A172 (cell line): ENCODE results near the gene SIK3. TPM values are rescaled to one million over a fixed set of nuclear protein-coding genes. Genes with fewer than 3 reads are reported as not detected.
A peak's percentile ranks its signal among the peaks of the same experiment; 100 is the strongest.
"Not testable (repeated sequence)": the region's sequence is repeated elsewhere in the genome, so short reads cannot be mapped to it uniquely, and the experiment has no call there.

Source experiments
- DNase-seq: peaks from one replicate; pipeline ENCODE4 v3.0.0-alpha.2; 2015; ENCODE audit warnings: low spot score
- total RNA-seq: library from RNA; depleted of rRNA; stranded (reverse); fragments of >200 nt; shearing (Covaris generic); gene quantifications from 2 replicates; pipeline ENCODE4 v1.2.3, GENCODE V29; 2014

Gene SIK3
- total RNA-seq, 1 experiment from 2014 or later: 6.9 TPM

GRCh38 chr11:117045956-117046355, 52.3 kb downstream of the SIK3 start:
- DNase-seq: no peak

GRCh38 chr11:117045196-117045595, 53.0 kb downstream of the SIK3 start:
- no peak for DNase-seq

DNA sequence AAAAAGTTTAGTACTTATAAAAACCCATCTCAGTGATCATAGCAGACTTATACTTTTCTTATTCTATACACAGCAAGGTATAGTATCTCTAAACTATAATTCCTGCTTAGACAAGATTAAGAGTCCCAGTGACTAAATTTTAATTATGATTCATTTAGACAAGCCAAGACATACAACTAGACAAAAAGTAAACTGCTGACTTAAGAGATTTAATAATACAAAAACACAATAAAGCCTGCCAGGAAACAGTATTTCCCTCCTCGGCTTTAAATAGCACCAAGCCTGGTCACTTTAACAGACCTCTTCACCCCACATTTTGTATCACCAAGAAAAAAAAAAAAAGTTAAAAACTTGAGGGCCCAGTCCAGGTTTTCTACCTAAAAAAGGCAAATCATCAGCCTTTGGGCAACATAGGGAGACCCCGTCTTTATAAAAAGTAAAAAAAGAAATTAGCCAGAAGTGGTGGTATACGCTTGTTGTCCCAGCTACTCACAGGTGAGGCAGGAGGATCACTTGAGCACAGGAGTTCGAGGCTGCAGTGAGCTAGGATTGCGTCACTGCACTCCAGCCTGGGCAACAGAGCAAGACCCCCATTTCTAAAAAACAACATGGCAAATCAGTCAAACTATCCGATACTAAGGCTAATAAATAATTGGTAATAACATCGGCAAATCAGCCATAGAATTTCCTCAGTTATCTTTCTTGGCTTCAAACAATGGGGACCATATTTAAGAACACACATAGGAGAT, 53.8 kb downstream of the SIK3 start:
- DNase-seq: no peak

DNA sequence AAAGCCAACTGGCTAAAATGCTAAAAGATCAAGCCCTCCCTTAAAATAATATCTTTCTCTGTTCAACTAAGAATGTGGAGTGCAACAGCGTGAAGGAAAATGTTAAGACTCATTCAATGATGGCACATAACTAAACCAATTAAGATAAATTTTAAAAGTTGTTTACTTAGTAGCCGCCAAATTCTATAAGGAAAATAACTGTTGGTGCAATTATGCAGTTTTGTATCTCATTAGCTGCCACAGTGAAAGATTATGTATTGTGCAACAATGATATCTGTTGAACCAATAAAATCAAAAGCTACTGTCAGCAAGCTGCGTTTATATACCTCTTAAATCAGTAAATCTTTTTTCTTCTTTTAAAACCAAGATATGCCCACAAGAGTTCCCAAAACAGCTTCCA, 55.5 kb downstream of the SIK3 start:
- no peak for DNase-seq

- DNase-seq: peak; percentile 23
These were observed 58.3 kb downstream of the SIK3 start for GRCh38 chr11:117039900-117040299.

DNA sequence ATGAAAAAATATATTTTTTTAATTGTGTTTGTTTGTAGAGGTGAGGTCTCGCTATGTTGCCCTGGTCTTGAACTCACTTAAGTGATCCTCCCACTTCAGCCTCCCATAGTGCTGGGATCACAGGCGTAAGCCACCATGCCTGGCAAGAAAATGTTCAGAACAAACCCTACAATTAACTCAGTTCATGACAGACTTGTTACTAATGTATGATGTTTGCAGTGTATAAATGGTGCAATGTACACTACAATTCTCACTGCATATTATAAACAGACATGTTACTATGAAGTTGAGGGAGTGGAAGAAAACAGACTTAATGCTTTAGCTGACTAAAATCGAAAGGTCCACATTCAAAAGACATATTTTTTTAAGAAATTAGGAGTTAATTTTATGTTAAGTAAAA, 59.0 kb downstream of the SIK3 start:
- no peak for DNase-seq

- no peak for DNase-seq
These were observed 60.3 kb downstream of the SIK3 start for GRCh38 chr11:117037975-117038350.

- no peak for DNase-seq
These were observed 60.8 kb downstream of the SIK3 start for GRCh38 chr11:117037279-117037974.

GRCh38 chr11:117034901-117035300, 63.3 kb downstream of the SIK3 start:
- DNase-seq: no peak

DNA sequence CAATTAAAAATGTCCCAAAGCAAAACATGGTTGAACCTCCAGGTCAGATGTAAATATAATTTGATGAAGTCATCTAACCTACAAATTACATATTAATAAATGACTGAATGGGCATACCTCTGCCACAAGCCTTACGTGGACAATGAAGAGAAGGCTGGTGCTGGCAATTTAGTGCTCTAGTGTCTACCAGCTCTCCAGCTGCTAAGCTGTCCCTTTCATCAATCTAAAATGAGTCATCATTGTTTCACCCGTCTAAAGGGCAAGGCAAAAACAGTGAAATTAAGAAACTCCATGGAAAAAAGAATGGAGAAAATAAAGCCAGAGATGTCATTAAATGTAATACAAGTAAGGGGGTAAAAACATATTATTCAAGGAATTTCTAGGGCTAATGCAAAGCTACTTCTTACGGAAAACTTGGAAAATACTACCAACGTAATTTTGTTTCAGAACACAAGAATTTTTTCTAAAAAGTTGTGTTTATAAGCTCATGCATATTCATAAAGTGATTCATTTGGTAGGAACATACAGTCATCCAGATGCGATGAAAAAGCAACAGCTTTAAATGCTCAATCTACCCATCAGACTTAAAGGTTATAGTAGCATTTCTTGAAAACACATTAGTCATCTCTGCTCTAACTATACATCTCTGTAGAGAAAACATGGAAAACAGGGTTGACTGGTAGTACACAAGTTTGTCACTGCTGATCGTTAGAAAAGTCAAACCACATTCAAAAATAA, 71.5 kb downstream of the SIK3 start:
- peak; percentile 31 for DNase-seq

GRCh38 chr11:117023707-117024106, 74.5 kb downstream of the SIK3 start:
- DNase-seq: not testable (repeated sequence)

DNA sequence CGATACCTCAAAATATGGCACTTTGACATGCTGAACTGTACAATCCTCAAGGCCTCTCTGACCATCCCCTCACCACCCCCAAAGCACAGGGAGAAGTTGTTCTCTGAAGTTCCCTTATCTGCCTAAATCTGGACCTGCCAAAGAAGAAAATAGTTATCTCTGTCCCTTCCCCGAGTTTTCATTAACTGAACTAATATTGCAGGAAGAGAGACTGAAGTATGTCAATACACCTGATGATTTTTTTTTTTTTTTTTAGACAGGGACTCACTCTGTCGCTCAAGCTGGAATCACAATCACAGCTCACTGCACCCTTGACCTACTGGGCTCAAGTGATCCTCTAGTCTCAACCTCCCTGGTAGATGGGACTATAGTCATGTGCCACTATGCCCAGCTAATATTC, 75.0 kb downstream of the SIK3 start:
- DNase-seq: no peak

- no peak for DNase-seq
These were observed 75.7 kb downstream of the SIK3 start for GRCh38 chr11:117022526-117022925.

DNA sequence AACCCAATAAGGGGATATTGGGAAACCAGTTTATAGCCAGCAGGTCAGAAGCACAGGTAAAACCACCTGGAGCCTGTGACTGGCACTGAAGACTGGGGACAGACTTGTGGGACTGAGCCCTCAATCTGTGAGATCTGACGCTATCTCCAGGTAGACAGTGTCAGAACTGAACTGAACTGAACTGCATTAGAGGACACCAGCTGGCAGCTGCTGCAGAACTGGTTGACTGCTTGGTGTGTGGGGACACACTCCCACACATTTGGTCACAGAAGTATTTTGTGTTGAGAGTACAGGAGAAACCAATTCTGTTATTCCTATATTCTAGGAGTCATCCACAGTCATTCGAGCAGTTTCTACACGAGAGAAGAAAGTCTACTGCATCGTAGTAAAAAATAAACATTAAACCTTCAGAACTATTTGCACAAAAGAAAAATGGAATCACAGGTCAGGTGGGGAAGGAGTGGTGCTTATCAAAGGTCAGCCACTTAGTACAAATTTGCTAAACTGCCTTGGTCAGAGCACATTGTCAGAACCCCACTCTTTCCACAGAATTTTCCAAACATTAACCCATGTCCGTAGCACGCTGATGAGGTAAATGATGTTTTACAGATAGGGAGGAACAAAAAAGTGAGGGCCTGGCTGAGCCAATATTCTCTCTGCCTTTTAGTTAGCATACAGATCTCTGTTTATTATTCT, 77.2 kb downstream of the SIK3 start:
- no peak for DNase-seq

GRCh38 chr11:117020287-117020686, 77.9 kb downstream of the SIK3 start:
- DNase-seq: no peak

DNA sequence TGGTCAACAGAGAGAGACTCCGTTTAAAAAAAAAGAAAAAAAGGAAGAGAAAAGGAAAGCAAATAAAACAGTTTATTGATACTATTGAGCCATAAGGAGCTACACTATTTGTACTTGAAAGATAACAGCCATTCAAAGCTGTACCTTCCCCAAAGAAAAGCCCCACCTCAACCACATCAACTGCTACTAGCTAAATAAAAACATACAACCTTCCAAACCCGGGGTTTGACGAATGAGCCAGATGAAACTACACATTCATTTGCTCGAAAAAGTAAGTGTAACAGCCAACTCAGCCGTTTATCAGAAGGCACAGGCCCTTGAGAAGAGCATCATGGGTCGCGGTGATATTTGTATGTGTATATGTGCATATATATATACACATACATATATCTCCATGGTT, 78.4 kb downstream of the SIK3 start:
- DNase-seq: no peak

- no peak for DNase-seq
These were observed 80.8 kb downstream of the SIK3 start for GRCh38 chr11:117017456-117017855.

GRCh38 chr11:117016747-117017146, 81.5 kb downstream of the SIK3 start:
- no peak for DNase-seq

DNA sequence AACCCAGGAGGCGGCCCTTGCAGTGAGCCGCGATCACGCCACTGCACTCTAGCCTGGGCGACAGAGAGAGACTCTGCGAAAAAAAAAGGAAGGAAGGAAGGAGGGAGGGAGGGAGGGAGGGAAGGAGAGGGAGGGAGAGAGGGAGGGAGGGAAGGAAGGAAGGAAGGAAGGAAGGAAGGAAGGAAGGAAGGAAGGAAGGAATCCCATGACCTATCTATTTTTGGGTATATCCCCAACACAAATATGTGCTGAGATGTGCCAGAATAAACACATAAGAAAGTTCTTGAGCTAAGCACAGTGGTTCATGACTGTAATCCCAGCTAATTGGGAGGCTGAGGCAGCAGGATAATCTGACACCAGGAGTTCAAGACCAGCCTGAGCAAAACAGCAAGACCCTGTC, 82.0 kb downstream of the SIK3 start:
- no peak for DNase-seq

DNA sequence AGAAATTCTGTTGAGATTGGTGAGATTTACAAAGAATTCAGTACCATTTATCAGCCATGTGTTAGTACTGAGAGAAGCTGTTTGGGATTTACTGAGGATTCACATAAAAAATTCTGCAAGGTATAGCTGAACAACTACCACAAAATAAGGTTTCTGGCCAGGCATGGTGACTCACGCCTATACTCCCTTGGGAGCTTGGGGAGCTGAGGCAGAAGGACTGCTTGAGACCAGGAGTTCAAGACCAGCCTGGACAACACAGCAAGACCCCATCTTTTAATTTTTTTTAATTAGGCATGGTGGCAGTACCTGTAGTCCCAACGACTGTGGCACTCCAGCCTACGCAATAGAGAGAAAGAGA, 86.7 kb downstream of the SIK3 start:
- DNase-seq: peak; percentile 49

DNA sequence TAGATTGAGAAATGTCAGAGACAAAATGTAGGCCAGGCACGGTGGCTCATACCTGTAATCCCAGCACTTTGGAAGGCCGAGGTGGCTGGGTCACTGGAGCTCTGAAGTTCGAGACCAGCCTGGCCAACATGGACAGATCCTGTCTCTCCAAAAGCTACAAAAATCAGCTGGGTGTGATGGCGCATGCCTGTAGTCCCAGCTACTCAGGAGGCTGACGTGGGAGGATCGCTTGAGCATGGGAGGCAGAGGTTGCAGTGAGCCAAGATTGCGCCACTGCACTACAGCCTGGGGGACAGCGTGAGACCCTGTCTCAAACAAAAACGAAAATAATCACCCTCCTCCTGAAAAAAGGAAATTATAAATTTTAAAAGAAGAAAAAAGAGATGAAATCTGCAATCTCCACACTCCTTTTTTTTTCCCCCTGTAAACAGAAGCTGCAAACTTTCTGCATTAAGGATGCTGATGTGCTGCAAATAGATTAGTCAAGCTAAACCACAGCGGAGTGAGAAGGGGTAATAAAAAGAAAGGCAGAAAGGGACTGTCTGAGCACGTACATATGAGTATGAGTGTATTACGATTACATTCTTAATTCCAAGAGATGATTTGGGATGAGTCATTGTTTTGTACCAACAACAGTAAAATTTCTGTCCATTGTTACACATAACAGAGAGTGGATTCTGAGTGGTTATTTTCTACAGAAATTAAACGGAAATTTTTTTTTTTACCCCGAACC, 87.3 kb downstream of the SIK3 start:
- peak; percentile 76 for DNase-seq
